ENCODE measurements around the gene NAP1L4.

Gene NAP1L4

GRCh38 chr11:2934021-2934550, 58.0 kb downstream of the NAP1L4 start:
- Mint-ChIP-seq H3K9me3 (peaks cover 27% of the 10 kb centered on the region), H3K4me1 (peaks cover 5% of the 10 kb centered on the region), H3K36me3 (ENCODE audit: low read depth) (peaks cover 27% of the 10 kb centered on the region), H3K4me3 (no peak overlapping the region), H3K27me3 (ENCODE audit: low read depth) (peaks cover 36% of the 10 kb centered on the region), H3K27ac (no peak overlapping the region)
- TF ChIP-seq, protein P1, sequence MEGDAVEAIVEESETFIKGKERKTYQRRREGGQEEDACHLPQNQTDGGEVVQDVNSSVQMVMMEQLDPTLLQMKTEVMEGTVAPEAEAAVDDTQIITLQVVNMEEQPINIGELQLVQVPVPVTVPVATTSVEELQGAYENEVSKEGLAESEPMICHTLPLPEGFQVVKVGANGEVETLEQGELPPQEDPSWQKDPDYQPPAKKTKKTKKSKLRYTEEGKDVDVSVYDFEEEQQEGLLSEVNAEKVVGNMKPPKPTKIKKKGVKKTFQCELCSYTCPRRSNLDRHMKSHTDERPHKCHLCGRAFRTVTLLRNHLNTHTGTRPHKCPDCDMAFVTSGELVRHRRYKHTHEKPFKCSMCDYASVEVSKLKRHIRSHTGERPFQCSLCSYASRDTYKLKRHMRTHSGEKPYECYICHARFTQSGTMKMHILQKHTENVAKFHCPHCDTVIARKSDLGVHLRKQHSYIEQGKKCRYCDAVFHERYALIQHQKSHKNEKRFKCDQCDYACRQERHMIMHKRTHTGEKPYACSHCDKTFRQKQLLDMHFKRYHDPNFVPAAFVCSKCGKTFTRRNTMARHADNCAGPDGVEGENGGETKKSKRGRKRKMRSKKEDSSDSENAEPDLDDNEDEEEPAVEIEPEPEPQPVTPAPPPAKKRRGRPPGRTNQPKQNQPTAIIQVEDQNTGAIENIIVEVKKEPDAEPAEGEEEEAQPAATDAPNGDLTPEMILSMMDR (IDR thresholded peaks at IDR 0.05; ENCODE audit: unreplicated experiment in 3 of 3) = no peak

GRCh38 chr11:2933375-2934020, 58.6 kb downstream of the NAP1L4 start:
- Mint-ChIP-seq H3K27ac (no peak overlapping the region), H3K4me1 (peaks cover 5% of the 10 kb centered on the region), H3K36me3 (ENCODE audit: low read depth) (peaks cover 21% of the 10 kb centered on the region), H3K27me3 (ENCODE audit: low read depth) (peaks cover 40% of the 10 kb centered on the region), H3K9me3 (peaks cover 21% of the 10 kb centered on the region), H3K4me3 (no peak overlapping the region)
- TF ChIP-seq, protein P1 (IDR thresholded peaks at IDR 0.05; ENCODE audit: unreplicated experiment in 3 of 3) = no peak

GRCh38 chr11:2932850-2933251, 59.3 kb downstream of the NAP1L4 start:
- peaks cover 43% of the 10 kb centered on the region for H3K27me3 Mint-ChIP-seq (ENCODE audit: low read depth)
- peaks cover 14% of the 10 kb centered on the region for H3K36me3 Mint-ChIP-seq (ENCODE audit: low read depth)
- TF ChIP-seq, protein P1 (IDR thresholded peaks at IDR 0.05; ENCODE audit: unreplicated experiment in 3 of 3) = no peak
- H3K4me1 Mint-ChIP-seq = peaks cover 5% of the 10 kb centered on the region
- no peak overlapping the region for H3K27ac Mint-ChIP-seq
- H3K9me3 Mint-ChIP-seq = peaks cover 15% of the 10 kb centered on the region
- no peak overlapping the region for H3K4me3 Mint-ChIP-seq

- Mint-ChIP-seq H3K9me3 (peaks cover 7% of the 10 kb centered on the region), H3K27me3 (ENCODE audit: low read depth) (peaks cover 45% of the 10 kb centered on the region), H3K4me3 (no peak overlapping the region), H3K4me1 (peaks cover 5% of the 10 kb centered on the region), H3K27ac (no peak overlapping the region), H3K36me3 (ENCODE audit: low read depth) (peaks cover 6% of the 10 kb centered on the region)
- TF ChIP-seq, protein P1 (IDR thresholded peaks at IDR 0.05; ENCODE audit: unreplicated experiment in 3 of 3) = no peak
Observed at GRCh38 chr11:2931771-2932738, 60.1 kb downstream of the NAP1L4 start.

DNA sequence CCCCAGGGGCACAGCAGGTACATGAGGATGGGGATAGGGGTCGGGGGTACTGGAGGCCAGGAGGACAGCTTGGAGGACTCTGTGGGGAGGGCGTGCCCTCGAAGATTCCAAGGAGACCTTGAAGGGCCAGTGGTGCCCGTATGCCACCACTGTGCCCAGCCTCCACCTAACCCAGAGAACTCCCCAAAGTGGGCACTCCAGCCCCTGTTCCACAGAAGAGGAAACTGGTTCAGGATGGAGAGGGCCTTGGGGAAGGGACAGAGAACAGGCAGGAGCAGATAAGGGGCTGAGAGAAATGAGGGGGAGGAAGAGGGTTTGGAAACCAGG, 60.7 kb downstream of the NAP1L4 start:
- Mint-ChIP-seq H3K9me3 (peaks cover 5% of the 10 kb centered on the region), H3K36me3 (ENCODE audit: low read depth) (peaks cover 4% of the 10 kb centered on the region), H3K27me3 (ENCODE audit: low read depth) (peaks cover 52% of the 10 kb centered on the region), H3K4me1 (peaks cover 5% of the 10 kb centered on the region), H3K27ac (no peak overlapping the region), H3K4me3 (no peak overlapping the region)
- TF ChIP-seq, protein P1 (IDR thresholded peaks at IDR 0.05; ENCODE audit: unreplicated experiment in 3 of 3) = no peak
